ENCODE results near the gene GPHA2. TPM values are rescaled to one million over a fixed set of nuclear protein-coding genes. Genes with fewer than 3 reads are reported as not detected.

GPHA2 gene
- total and polyA plus RNA-seq, 2 of the 13 experiments (the other 11 are each of a cell fraction or from before 2014, with no cell fraction given) = 13.0 to 19.1 TPM

- TF ChIP-seq UBTF (CRISPR knock-in tag; IDR thresholded peaks at IDR 0.05) (peak; percentile 46; the same call in 1 of the 2 replicates), HNF1B (CRISPR knock-in tag; IDR thresholded peaks at IDR 0.05) (peak; percentile 83), NCOR1 (IDR thresholded peaks at IDR 0.05; ENCODE audit: borderline replicate concordance, low read length) (0 out of 2 replicates have a peak, but pooled peaks have one; percentile 28), ATF3 (CRISPR knock-in tag; IDR thresholded peaks at IDR 0.05) (no peak), ZFP91 (CRISPR knock-in tag; IDR thresholded peaks at IDR 0.05; ENCODE audit: borderline replicate concordance) (peak; percentile 53; the same call in 1 of the 2 replicates), KLF11 (CRISPR knock-in tag; IDR thresholded peaks at IDR 0.05) (no peak), NFE2L1 (CRISPR knock-in tag; IDR thresholded peaks at IDR 0.05; ENCODE audit: borderline replicate concordance) (no peak), MXI1 (IDR thresholded peaks at IDR 0.05; ENCODE audit: borderline replicate concordance, low read depth, low read length) (peak; percentile 56; the same call in 1 of the 3 replicates), ZFAT (CRISPR knock-in tag; conservative IDR thresholded peaks at IDR 0.05) (no peak), NFKB2 (CRISPR knock-in tag; IDR thresholded peaks at IDR 0.05; ENCODE audit: borderline replicate concordance) (peak; percentile 83; the same call in 1 of the 2 replicates), HOMEZ (CRISPR knock-in tag; IDR thresholded peaks at IDR 0.05; ENCODE audit: low read depth) (no peak), PHF8 (CRISPR knock-in tag; IDR thresholded peaks at IDR 0.05) (peak; percentile 75), THYN1 (CRISPR knock-in tag; IDR thresholded peaks at IDR 0.05; ENCODE audit: borderline replicate concordance, low read depth) (no peak), ZNF30 (CRISPR knock-in tag; IDR thresholded peaks at IDR 0.05) (no peak), ZNF10 (CRISPR knock-in tag; IDR thresholded peaks at IDR 0.05; ENCODE audit: borderline replicate concordance, low read depth) (no peak), TBP (CRISPR knock-in tag; IDR thresholded peaks at IDR 0.05) (no peak), ZNF431 (CRISPR knock-in tag; IDR thresholded peaks at IDR 0.05; ENCODE audit: borderline replicate concordance, low read depth) (no peak), PPARG (CRISPR knock-in tag; conservative IDR thresholded peaks at IDR 0.05) (no peak), NR2F1 (CRISPR knock-in tag; IDR thresholded peaks at IDR 0.05) (0 out of 4 replicates have a peak, but pooled peaks of 1 of the 2 experiments have one; percentile 13), TAF1 (CRISPR knock-in tag; IDR thresholded peaks at IDR 0.05) (no peak), MED13 (CRISPR knock-in tag; IDR thresholded peaks at IDR 0.05) (no peak), NCOA2 (CRISPR knock-in tag; IDR thresholded peaks at IDR 0.05) (peak; percentile 43), MYC (CRISPR knock-in tag; IDR thresholded peaks at IDR 0.05; ENCODE audit: borderline replicate concordance) (peak; percentile 93; the same call in 1 of the 2 replicates)
Measured at GRCh38 chr11:64934682-64935358, 873 bp downstream of the GPHA2 start (continued).

Measured in HepG2 (cell line).